Lower leg skin (tissue), 4 donors: ENCODE results near the gene NUDT16L1. TPM values are rescaled to one million over a fixed set of nuclear protein-coding genes. Genes with fewer than 3 reads are reported as not detected.
A peak's percentile ranks its signal among the peaks of the same experiment; 100 is the strongest.

Experiments
- DNase-seq, 2 donors: peaks; one replicate each; pipeline ENCODE4 v3.0.0-alpha.2; 2019; ENCODE audit warnings: low spot score in 2 of 2
- H3K4me3 ChIP-seq: fragments of 200-600 bp; sonication (generic); 2 replicates; pipeline ENCODE4 v1.5.1; 2017; ENCODE audit warnings: mild to moderate bottlenecking, low read depth; ENCODE audit not compliant: poor library complexity, severe bottlenecking
- CTCF ChIP-seq, 3 donors: fragments of 450-650 bp; IDR thresholded peaks; one replicate each; pipeline ENCODE4 v1.5.1; 2016; ENCODE audit warnings: antibody characterized with exemption in 3 of 3, mild to moderate bottlenecking in 3 of 3, moderate library complexity in 2 of 3
- POLR2A ChIP-seq, 2 donors: fragments of 450-650 bp; IDR thresholded peaks; one replicate each; pipeline ENCODE4 v1.6.1; 2016 to 2017; ENCODE audit warnings: antibody characterized with exemption in 2 of 2, mild to moderate bottlenecking in 1 of 2, moderate library complexity in 1 of 2
- WGBS, 2 donors: methylation state at CpG; one replicate each; pipeline ENCODE4 v1.1.5; 2018; 5-methylcytosine and 5-hydroxymethylcytosine counted together
- intact Hi-C: fragments of 100-400 bp; cut with DNase I; formaldehyde crosslinking; loops from one replicate; pipeline ENCODE4 v1.15.0; 2023; ENCODE audit warnings: low total_unique reads
- total RNA-seq, 4 donors: library from RNA; depleted of rRNA; stranded (reverse); fragments of >200 nt; gene quantifications; one replicate each; pipeline ENCODE4 v1.1.0, GENCODE V29; 2016

Gene NUDT16L1
- total RNA-seq, 4 donors from 2014 or later: 18.5 to 27.8 (median 23.6) TPM

- 94% methylated on average over 8 of the region's 8 CpGs for WGBS, 2 donors
- TF ChIP-seq POLR2A (IDR thresholded peaks at IDR 0.05) (no peak), CTCF (IDR thresholded peaks at IDR 0.05) (no peak)
- no peak overlapping the region for H3K4me3 ChIP-seq
- DNase-seq: no peak
- intact Hi-C loops: no loop called here
These were observed 35.3 kb downstream of the NUDT16L1 start for GRCh38 chr16:4728676-4729075.

GRCh38 chr16:4729876-4730275, 36.5 kb downstream of the NUDT16L1 start:
- no peak overlapping the region for H3K4me3 ChIP-seq
- intact Hi-C loops: no loop called here
- 95 to 96% methylated on average over 15 of the region's 15 CpGs for WGBS, 2 donors
- TF ChIP-seq POLR2A (IDR thresholded peaks at IDR 0.05) (no peak), CTCF (IDR thresholded peaks at IDR 0.05) (no peak)
- no peak for DNase-seq

DNA sequence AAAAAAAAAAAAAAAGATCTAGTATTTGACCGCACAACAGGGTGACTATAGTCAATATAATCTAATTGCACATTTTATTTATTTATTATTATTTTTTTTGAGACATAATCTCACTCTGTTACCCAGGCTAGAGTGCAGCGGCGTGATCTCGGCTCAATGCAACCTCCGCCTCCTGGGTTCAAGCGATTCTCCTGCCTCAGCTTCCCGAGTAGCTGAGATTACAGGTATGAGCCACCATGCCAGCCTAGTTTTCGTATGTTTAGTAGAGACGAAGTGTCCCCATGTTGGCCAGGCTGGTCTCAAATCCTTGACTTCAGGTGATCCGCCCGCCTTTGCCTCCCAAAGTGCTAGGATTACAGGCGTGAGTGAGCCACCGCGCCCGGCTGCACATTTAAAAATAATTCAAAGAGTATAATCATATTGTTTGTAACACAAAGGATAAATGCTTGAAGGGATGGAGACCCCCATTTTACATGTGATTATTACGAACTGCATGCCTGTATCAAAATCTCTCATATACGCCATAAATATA, 39.9 kb downstream of the NUDT16L1 start:
- TF ChIP-seq POLR2A (IDR thresholded peaks at IDR 0.05): no peak
- TF ChIP-seq CTCF (IDR thresholded peaks at IDR 0.05): no peak
- intact Hi-C loops: no loop called here
- H3K4me3 ChIP-seq: peak overlapping the region; percentile 78
- 32 to 35% methylated on average over 17 of the region's 17 CpGs for WGBS, 2 donors
- no peak for DNase-seq

- peak overlapping the region; percentile 78 for H3K4me3 ChIP-seq
- no peak for DNase-seq
- WGBS, 2 donors: 0% methylated on average over 17 to 19 of the region's 19 CpGs
- TF ChIP-seq POLR2A (IDR thresholded peaks at IDR 0.05): no peak
- no peak for TF ChIP-seq CTCF (IDR thresholded peaks at IDR 0.05)
- intact Hi-C loops: no loop called here
These were observed 40.3 kb downstream of the NUDT16L1 start for GRCh38 chr16:4733747-4734062.

GRCh38 chr16:4734063-4734729, 40.8 kb downstream of the NUDT16L1 start, which contains the start of the genes ANKS3 and DNAAF8:
ANKS3 (minus strand) TSS chr16:4734271; CDS start chr16:4730149, 4,122 bp downstream.
DNAAF8 (plus strand) TSS chr16:4734537; CDS start chr16:4736515, 1,978 bp downstream.
- 0% methylated on average over 30 to 55 of the region's 70 CpGs for WGBS, 2 donors
- H3K4me3 ChIP-seq: peak within 1 kb of the TSS; percentile 78
- peak; percentile 92 to 98 for DNase-seq
- intact Hi-C loops: no loop called here
- no peak for TF ChIP-seq POLR2A (IDR thresholded peaks at IDR 0.05)
- TF ChIP-seq CTCF (IDR thresholded peaks at IDR 0.05): no peak
